ENCODE data around the gene UBE2E3.
"Not testable (repeated sequence)": the region's sequence is repeated elsewhere in the genome, so short reads cannot be mapped to it uniquely, and the experiment has no call there.

The UBE2E3 gene

DNA sequence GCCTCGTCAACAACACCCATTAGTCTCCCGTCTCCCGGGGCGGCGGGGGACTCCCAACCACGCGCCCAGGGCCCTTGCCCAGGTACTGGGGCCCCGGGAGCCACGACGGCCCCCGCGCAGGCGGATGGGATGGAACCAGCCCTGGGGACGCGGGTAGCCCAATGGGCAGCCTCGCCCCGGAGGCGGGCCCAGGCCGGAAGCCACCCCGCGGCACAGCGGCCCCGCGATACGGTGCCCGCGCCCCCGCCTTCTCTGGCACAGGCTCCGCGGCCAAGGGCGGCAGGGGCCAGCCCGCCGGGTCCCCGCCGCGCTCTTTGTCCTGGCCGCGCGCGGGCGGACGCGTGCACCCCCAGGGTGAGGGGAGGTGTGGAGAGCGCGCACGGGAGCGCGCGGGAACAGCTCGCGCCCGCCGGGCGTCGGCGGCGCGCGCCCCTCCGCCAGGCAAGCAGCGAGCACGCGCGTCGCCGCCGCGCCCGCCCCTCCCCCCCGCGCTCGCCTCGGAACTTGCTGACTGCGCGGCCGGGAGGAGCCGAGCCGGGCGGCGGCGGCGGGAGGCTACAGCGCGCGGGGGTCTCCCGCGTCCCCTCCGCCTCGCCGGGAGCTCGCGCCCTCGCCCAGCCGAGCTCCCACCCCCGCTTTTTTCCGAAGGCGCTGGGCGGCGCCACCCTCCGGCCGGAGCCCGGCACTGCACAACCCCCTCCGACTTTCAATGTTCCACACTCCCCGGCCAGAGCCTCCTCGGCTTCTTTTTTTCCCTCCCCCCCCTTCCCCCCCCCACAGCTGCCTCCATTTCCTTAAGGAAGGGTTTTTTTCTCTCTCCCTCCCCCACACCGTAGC lies at the start of gene UBE2E3:
UBE2E3 (plus strand) TSS at position 500 of the 837 bp plus-strand sequence. CDS start 1,438 bp downstream, outside the sequence.
- DNase-seq (ENCODE audit: low spot score in 2 of 2) (peak; percentile 76 to 88), ATAC-seq (peak; percentile 90)
- peaks cover 36% of the 10 kb centered on the region for H3K4me1 Mint-ChIP-seq
- H3K4me3 Mint-ChIP-seq: peak within 1 kb of the TSS; percentile 94
- no peaks in the 10 kb centered on the region for H3K9me3 Mint-ChIP-seq
- peaks cover 37% of the 10 kb centered on the region for H3K36me3 Mint-ChIP-seq
- peak within 1 kb of the TSS; percentile 97 for H3K27ac Mint-ChIP-seq

DNA sequence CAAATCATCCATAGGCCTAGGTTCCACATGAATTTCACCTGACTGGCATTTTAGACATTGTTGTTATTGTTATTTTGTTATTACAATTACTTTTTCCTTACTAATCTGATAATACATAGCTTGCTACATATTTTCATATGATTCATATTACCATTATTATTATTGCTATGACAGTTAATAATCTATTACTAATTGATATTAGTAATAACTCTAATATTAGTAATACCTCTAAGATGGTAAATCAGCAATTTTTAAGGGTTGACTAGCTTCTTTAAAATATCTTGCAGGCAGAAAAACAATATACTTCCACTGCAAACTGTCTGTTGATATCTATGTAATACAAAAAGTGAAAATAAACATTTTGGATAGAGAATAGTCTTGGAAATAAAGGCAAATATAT lies 48.6 kb upstream of the UBE2E3 start:
- no peak for ATAC-seq
- H3K36me3 Mint-ChIP-seq: no peaks in the 10 kb centered on the region

DNA sequence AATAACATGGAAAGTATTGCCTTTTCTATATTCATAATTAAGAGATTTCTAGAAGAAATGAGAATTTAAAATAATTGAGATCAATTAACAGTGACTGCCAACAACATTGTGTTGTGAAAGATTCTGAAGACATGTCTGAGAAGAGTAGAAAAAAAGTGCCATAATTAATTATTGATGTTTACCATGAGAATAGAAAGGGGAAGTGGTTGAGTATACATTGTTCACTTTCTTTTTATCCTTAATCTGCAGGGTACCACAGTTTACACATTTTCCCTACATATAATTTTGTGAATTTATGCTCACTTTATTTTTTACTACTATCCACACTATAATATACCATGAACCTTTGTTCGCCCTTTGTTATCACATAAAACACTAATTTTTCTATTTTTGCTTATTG lies 47.1 kb upstream of the UBE2E3 start:
- Mint-ChIP-seq H3K4me1 (peaks cover 12% of the 10 kb centered on the region), H3K4me3 (no peak overlapping the region), H3K27ac (no peak overlapping the region), H3K9me3 (no peaks in the 10 kb centered on the region), H3K36me3 (no peaks in the 10 kb centered on the region)
- ATAC-seq (no peak), DNase-seq (ENCODE audit: low spot score in 2 of 2) (no peak)

More for the DNA sequence above, 48.6 kb upstream of the UBE2E3 start:
- no peak overlapping the region for H3K27ac Mint-ChIP-seq
- H3K9me3 Mint-ChIP-seq: no peaks in the 10 kb centered on the region
- no peaks in the 10 kb centered on the region for H3K4me1 Mint-ChIP-seq
- DNase-seq (ENCODE audit: low spot score in 2 of 2): no peak
- H3K4me3 Mint-ChIP-seq: no peak overlapping the region

DNA sequence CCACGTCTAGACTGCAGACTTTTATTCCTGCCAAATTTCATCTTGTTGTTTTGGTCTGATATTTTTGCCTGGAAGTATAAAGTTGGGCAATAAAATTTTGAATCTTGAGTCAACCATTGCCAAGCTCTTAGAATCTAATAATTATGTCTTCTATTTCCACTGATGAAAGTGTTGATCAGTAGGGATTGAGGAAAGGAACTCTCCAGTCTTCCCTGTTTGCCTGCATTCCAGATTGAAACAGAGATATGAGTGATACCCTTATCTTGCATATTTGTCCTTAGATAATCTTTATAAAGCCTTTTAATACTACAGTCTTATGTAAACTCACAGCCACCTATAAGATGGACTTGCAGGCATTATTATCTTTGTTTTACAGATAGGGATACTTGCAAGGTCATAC lies 45.5 kb upstream of the UBE2E3 start:
- no peak for ATAC-seq
- H3K4me1 Mint-ChIP-seq: peaks cover 28% of the 10 kb centered on the region
- no peak overlapping the region for H3K4me3 Mint-ChIP-seq
- no peak overlapping the region for H3K27ac Mint-ChIP-seq
- no peak for DNase-seq (ENCODE audit: low spot score in 2 of 2)
- H3K9me3 Mint-ChIP-seq: peaks cover 7% of the 10 kb centered on the region
- no peaks in the 10 kb centered on the region for H3K36me3 Mint-ChIP-seq

DNA sequence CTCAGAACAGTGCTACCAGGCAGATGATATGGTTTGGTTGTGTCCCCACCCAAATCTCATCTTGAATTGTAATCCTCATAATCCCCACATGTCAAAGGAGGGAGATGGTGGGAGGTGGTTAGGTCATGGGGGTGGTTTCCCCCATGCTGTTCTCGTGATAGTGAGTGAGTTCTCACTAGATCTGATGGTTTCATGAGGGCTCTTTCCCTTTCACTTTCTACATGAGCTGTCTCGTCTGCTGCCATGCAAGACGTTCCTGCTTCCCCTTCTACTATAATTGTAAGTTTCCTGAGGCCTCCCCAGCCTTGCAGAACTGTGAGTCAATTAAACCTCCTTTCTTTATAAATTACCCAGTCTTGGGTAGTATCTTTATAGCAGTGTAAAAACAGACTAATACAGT lies 42.9 kb upstream of the UBE2E3 start:
- not testable (repeated sequence) for H3K27ac Mint-ChIP-seq, H3K4me3 Mint-ChIP-seq, H3K9me3 Mint-ChIP-seq, H3K36me3 Mint-ChIP-seq
- peaks cover 30% of the 10 kb centered on the region for H3K4me1 Mint-ChIP-seq
- peak in 1 of 2 donors; percentile 55 for DNase-seq (ENCODE audit: low spot score in 2 of 2)
- ATAC-seq: peak; percentile 88

DNA sequence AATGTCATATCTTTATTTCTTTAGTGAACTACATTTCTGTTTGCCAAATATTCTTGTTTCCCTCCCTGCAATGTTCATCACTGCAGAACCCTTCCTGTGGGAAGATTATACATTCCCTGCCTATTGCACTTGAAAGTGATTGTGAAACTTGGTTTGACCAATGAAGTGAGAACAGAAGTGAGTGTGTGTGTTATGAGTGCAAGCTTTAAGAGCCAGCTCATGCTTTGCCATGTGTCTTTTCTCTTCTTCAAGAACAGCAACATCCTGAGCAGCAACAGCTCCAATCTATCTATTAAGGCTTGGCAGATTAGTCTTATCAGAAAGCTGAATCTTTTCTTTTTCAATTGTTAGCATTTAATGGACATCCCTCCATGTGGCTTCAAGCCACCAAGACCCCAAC lies 42.0 kb upstream of the UBE2E3 start:
- Mint-ChIP-seq H3K9me3 (peaks cover 8% of the 10 kb centered on the region), H3K27ac (no peak overlapping the region)
- DNase-seq (ENCODE audit: low spot score in 2 of 2): no peak

DNA sequence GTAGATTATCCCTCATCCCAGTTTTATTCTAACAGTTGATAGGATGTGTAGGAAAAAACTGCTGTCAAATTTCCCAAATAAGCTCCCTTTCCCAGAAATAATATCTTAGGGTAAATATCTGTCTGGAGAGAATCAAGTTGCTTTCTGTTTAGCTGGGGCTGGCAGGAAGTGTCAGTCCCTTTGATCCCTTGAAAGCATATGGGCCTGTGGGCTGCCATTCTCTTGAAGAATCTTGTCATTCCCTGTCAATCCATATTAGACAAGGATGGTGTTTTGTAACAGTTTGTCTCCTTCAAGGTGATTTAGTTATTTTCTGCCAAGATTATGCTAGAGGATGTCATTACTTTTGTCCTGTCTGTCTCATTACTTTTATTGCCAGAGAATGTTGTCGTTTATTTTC lies 37.1 kb upstream of the UBE2E3 start:
- DNase-seq (ENCODE audit: low spot score in 2 of 2): no peak

More for the DNA sequence above, 42.0 kb upstream of the UBE2E3 start:
- Mint-ChIP-seq H3K4me1 (peaks cover 30% of the 10 kb centered on the region), H3K4me3 (no peak overlapping the region), H3K36me3 (no peaks in the 10 kb centered on the region)
- ATAC-seq: peak; percentile 76

DNA sequence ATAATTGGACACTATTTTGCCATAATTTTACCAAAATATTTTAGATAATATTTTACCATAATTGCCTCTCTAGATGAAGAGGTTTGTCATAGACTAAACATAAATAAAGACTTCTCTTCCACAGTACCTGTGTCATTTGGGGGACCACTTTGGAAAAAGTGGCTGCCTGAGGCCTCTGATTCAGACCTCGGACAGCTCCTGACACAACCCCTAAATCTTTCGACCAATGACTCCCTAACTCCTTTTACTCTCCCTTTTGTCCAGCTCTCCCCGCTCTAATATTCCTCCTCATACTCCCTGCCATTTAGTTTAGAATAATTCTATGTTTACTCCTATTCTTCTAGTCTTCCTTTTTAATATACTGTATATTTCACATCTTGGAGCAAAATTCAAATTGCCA lies 36.0 kb upstream of the UBE2E3 start:
- Mint-ChIP-seq H3K27ac (no peak overlapping the region), H3K4me3 (no peak overlapping the region), H3K4me1 (peaks cover 8% of the 10 kb centered on the region), H3K9me3 (peaks cover 6% of the 10 kb centered on the region), H3K36me3 (no peaks in the 10 kb centered on the region)
- DNase-seq (ENCODE audit: low spot score in 2 of 2): no peak
- no peak for ATAC-seq

More for the DNA sequence above, 37.1 kb upstream of the UBE2E3 start:
- Mint-ChIP-seq H3K36me3 (no peaks in the 10 kb centered on the region), H3K9me3 (peaks cover 8% of the 10 kb centered on the region), H3K4me3 (no peak overlapping the region), H3K4me1 (peaks cover 18% of the 10 kb centered on the region), H3K27ac (no peak overlapping the region)
- no peak for ATAC-seq

DNA sequence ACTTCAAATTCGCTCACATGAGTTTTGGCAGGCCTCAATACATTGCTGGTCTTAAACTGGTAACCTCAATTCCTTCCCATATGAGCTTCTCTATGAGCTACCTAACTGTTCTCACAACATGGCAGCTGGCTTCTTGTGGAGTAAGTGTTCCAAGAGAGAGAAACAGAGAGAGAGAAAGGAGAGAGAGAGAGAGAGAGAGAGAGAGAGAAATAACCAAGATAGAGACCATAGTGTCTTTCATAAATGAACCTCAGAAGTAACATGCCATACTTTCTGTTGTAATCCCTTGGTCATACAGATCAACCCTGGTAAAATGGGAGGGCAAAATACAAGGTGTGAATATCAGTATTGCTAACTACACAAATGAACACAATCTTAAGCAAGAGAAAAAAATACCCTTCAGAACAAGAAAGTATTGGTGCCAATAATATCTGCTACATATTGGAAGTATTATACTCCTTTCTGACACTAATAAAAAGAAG lies 33.2 kb upstream of the UBE2E3 start:
- ATAC-seq (no peak), DNase-seq (ENCODE audit: low spot score in 2 of 2) (no peak)
- Mint-ChIP-seq H3K36me3 (no peaks in the 10 kb centered on the region), H3K4me3 (no peak overlapping the region), H3K27ac (no peak overlapping the region), H3K4me1 (peaks cover 6% of the 10 kb centered on the region), H3K9me3 (no peaks in the 10 kb centered on the region)

DNA sequence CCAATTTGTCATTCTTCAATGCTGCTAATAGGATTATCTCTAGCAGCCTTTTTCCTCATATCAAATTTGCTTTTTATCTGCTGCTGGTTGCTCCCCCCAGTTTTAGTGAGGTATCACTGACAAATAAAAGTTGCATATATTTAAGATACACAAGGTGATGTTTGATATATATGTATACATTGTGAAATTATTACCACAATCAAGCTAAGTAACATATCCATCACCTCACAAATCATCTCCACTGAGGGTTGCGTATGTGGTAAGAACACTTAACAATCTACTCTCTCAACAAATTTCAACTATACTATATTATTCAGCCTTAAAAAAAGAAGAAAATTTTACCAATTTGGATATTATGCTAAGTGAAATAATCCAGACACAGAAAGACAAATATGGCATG lies 30.5 kb upstream of the UBE2E3 start:
- no peak overlapping the region for H3K4me3 Mint-ChIP-seq
- no peak for DNase-seq (ENCODE audit: low spot score in 2 of 2)
- no peaks in the 10 kb centered on the region for H3K9me3 Mint-ChIP-seq
- no peak overlapping the region for H3K27ac Mint-ChIP-seq
- no peak for ATAC-seq
- peaks cover 8% of the 10 kb centered on the region for H3K4me1 Mint-ChIP-seq
- H3K36me3 Mint-ChIP-seq: no peaks in the 10 kb centered on the region

DNA sequence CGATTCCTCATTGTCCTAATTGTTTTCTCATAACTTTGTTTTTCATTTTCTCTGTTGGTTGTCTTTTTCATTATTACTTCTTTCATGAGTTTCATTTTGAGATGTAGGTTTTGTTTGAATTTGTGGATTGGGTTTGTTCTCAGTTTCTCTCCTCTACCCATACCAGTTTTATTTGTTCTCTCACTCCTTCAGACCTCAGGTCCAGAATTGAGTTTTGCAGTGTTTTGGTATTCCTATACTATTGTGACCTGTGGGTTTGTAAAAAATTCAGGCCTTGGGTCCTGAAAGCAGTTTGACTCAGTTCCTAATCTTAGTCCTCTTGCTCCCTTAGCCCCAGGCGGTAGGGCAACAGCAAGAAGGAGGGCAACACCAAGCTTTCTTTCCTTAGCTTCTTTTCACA lies 28.3 kb upstream of the UBE2E3 start:
- Mint-ChIP-seq H3K36me3 (no peaks in the 10 kb centered on the region), H3K4me1 (peaks cover 8% of the 10 kb centered on the region), H3K27ac (no peak overlapping the region), H3K9me3 (no peaks in the 10 kb centered on the region), H3K4me3 (no peak overlapping the region)
- DNase-seq (ENCODE audit: low spot score in 2 of 2) (peak in 1 of 2 donors; percentile 58), ATAC-seq (peak; percentile 88)

DNA sequence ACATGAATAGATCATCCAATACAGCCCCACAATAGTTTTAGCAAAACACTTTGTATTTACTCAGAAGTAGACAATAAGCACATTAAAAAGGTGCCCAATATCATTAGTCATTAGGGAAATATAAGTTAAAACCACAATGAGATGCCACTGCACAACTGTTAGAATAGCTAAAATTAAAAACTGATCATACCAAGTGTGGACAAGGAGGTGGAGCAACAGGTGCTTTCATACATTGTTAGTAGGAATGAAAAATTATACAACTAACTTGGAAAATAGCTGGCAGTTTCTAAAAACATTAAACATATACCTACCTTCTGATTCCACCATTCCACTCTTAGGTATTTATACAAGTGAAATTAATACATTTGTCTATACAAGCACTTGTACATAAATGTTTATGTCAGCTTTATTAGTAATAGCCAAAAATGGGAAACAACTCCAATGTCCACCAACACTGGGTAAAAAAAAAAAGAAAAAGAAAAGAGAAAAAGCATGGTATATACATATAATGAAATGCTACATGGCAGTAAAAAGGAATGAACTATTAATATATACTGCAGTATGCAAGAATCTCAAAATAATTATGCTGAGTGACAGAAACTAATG lies 27.6 kb upstream of the UBE2E3 start:
- ATAC-seq (peak; percentile 64), DNase-seq (ENCODE audit: low spot score in 2 of 2) (no peak)
- H3K36me3 Mint-ChIP-seq: no peaks in the 10 kb centered on the region
- no peak overlapping the region for H3K27ac Mint-ChIP-seq
- no peak overlapping the region for H3K4me3 Mint-ChIP-seq
- no peaks in the 10 kb centered on the region for H3K9me3 Mint-ChIP-seq
- peaks cover 8% of the 10 kb centered on the region for H3K4me1 Mint-ChIP-seq

DNA sequence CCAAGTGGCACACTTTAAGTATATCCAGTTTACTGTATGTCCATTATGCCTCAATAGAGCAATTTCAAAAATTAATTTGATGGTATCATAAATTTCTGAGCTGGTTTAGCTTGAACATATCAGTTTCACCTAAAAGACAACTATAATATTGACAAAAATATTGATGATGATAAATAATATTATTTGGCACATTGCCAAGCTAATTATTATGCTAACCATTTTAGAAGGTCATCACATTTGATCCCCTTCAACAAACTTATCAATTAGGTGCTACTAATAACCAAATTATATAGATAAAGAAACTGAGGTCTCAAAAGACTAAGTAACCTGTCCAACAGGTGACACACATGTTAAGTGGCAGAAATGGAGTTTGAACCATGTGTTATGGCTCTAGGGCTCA lies 26.9 kb upstream of the UBE2E3 start:
- no peak overlapping the region for H3K4me3 Mint-ChIP-seq
- ATAC-seq (no peak), DNase-seq (ENCODE audit: low spot score in 2 of 2) (no peak)
- no peaks in the 10 kb centered on the region for H3K36me3 Mint-ChIP-seq
- H3K27ac Mint-ChIP-seq: no peak overlapping the region
- peaks cover 8% of the 10 kb centered on the region for H3K4me1 Mint-ChIP-seq
- no peaks in the 10 kb centered on the region for H3K9me3 Mint-ChIP-seq

DNA sequence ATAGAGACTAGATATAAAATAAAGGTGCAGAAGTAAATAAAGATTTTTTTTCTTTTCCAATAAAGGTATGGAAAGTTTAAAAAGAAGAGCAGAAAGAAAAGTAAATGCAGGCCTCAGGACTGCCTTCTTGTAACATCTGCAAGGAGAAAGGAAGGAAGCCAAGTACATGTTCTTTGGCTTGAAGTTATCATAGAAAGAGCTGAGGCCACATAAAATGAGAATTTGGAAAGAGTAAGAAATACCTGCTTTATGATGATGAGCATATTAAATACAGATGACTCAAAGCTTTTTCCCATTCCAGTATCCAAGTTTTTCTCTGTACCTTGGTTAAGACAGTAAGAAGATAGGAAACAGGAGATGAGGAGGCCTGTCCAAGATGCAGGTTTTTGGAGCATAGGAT lies 25.3 kb upstream of the UBE2E3 start:
- H3K4me3 Mint-ChIP-seq: no peak overlapping the region
- no peaks in the 10 kb centered on the region for H3K36me3 Mint-ChIP-seq
- peaks cover 8% of the 10 kb centered on the region for H3K4me1 Mint-ChIP-seq
- no peak for DNase-seq (ENCODE audit: low spot score in 2 of 2)
- H3K9me3 Mint-ChIP-seq: no peaks in the 10 kb centered on the region
- no peak for ATAC-seq
- H3K27ac Mint-ChIP-seq: no peak overlapping the region

DNA sequence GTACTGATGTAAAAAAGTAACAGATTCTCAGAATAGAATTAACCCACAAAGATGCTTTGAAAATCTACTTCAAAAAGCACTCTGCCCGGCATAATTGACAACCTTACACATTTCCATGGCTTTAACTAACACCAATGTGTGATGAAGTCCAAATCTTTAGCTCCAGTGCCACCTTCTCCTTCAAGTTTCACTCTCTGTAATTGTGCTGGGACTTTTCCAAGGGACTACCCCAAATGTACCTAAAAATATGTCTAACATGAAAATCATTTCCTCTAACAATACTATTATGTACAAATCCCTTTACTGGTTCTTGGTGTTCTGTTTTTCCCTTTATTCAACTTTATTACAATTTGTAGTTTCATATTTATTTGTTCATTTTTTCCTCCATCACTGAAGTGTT lies 20.6 kb upstream of the UBE2E3 start:
- Mint-ChIP-seq H3K4me3 (no peak overlapping the region), H3K9me3 (no peaks in the 10 kb centered on the region), H3K4me1 (no peaks in the 10 kb centered on the region), H3K27ac (no peak overlapping the region), H3K36me3 (no peaks in the 10 kb centered on the region)
- ATAC-seq: no peak
- no peak for DNase-seq (ENCODE audit: low spot score in 2 of 2)

DNA sequence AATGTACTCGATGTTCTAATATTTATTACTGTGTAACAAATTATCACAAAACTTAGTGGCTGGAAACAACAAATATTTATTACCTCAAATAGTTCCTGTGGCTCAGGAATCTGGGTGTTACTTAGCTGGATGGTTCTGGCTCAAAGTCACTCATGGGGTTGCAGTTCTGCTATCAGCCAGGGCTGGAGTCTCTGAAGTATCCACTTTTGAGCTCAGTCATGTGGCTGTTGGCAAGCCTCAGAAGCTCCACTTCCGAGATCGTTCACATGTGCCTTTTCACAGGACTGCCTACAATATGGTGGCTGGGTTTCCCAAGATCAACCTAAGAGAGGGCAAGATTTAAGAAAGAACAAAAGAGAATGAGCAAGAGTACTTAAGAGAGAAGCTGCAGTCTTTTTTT lies 19.4 kb upstream of the UBE2E3 start:
- H3K4me1 Mint-ChIP-seq: no peaks in the 10 kb centered on the region
- H3K36me3 Mint-ChIP-seq: no peaks in the 10 kb centered on the region
- no peak overlapping the region for H3K27ac Mint-ChIP-seq
- H3K9me3 Mint-ChIP-seq: no peaks in the 10 kb centered on the region
- H3K4me3 Mint-ChIP-seq: no peak overlapping the region
- DNase-seq (ENCODE audit: low spot score in 2 of 2) (no peak), ATAC-seq (no peak)
